ENCODE data around the gene BRAF.
"Not testable (repeated sequence)": the region's sequence is repeated elsewhere in the genome, so short reads cannot be mapped to it uniquely, and the experiment has no call there.

BRAF gene

DNA sequence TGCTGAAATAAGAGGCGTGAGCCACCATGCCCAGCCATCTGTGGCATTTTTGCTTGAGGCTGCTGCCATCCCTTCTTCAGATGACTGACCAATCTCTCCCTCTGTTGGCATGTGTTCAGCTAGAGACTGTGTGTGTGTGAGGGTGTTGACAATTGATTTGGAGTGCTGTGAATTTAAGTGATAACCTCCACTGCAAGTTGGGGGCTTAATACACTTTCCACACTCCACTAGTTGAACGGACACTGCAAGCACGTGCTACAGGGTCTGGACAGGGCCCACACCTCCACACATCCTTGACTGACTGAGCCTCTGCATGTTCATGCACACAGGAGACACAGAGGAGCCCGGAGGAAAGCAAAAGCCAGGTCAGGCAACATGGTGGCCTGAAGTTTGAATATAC, 51.3 kb downstream of the BRAF start:
- no peak for DNase-seq

GRCh38 chr7:140870003-140870402, 54.7 kb downstream of the BRAF start:
- no peak for DNase-seq

DNA sequence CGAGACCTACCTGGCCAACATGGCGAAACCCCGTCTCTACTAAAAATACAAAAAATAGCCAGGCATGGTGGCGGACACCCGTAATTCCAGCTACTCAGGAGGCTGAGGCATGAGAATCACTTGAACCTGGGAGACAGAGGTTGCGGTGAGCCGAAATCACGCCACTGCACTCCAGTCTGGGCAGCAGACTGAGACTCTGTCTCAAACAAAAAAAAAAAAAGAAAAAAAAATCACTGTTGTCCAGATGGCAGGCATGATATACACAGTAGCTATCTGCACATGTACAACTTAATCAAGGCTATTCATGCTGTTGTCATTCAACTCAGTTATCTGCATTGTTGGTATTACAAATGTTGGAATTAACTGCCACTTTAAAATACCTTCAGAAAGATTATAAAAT, 55.3 kb downstream of the BRAF start:
- DNase-seq, result no peak

DNA sequence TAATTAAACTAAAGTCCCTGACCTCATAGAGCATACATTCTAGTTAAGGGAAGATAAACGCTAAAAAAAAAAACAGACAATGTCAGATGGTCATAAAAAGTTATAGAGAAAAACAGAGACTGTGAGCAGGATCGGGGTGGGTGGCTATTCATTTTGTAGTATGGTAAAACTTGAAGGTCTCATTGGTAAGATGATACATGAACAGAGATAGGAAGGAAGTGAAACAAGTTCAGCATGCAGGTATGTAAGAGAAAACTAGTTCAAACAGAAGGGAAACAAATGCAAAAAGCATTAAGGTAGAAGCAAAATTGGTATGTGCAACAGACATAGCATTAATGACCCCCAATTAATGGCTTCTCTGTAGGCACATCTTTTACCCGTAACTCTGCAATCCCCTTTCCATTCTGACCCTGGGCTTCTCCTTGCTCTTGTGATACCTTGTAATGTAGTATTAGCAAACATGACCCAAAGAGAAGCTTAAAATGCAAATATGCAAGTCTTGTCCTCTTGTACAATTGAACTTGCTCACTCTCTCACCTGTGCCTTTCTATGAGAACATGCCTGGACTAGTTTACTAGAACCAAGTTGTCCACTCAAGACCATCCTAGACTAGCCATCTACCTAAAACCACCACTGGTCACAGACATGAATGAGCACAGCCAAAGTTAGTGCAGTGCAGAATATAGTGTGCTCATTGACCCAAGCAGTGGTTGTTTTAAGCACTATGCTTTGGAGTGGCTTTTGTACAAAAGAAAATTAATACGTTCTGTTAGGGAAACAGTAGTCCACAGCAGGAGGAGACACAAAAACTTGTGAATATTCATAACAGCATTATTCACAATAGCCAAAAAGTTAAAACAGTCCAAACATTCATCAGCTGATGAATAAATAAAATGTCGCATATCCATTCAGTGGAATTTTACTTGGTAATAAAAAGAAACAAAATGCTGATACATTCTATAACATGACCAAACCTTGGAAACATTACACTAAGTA, 57.0 kb downstream of the BRAF start:
- DNase-seq, result no peak

DNA sequence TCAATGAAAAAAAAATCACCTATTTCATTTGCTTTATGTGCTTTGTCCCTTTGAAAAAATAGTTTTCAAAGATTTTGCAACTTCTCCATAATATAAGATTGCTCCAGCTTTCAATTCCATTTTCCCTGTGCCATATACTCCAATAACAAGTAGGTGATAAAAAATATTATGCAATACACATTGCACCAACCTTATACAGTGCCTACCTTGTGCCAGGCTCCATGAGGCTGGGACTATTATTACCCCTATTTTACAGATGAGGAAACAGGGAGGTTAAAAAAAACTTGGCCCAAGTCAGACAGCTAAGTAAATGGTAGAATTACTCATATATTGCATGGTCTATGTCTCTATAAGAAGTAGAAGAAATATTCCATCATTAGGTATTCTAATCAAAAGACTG, 57.8 kb downstream of the BRAF start:
- DNase-seq, result no peak

- no peak for DNase-seq
Observed at GRCh38 chr7:140864732-140865131, 60.0 kb downstream of the BRAF start.

DNA sequence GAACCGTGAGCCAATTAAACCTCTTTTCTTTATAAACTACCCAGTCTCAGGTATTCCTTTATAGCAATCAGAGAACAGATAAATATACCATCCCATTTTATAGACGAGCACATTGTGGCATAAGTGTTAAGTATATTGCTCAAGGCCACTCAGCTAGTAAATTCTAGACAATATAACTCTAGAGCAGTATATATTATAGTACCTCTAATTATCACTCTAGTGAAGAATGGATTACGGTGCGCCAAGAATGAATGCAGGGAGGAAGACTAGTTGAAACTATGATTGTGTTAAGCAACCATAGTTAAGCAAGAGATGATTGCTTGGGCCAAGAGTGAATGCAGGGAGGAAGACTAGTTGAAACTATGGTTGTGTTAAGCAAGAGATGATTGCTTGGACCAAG, 60.9 kb downstream of the BRAF start:
- DNase-seq, result no peak

GRCh38 chr7:140863184-140863583, 61.5 kb downstream of the BRAF start:
- no peak for DNase-seq

- no peak for DNase-seq
Observed at GRCh38 chr7:140857048-140857447, 67.7 kb downstream of the BRAF start.

- no peak for DNase-seq
Observed at GRCh38 chr7:140841166-140841715, 83.5 kb downstream of the BRAF start.

GRCh38 chr7:140831724-140832123, 93.0 kb downstream of the BRAF start:
- no peak for DNase-seq

DNA sequence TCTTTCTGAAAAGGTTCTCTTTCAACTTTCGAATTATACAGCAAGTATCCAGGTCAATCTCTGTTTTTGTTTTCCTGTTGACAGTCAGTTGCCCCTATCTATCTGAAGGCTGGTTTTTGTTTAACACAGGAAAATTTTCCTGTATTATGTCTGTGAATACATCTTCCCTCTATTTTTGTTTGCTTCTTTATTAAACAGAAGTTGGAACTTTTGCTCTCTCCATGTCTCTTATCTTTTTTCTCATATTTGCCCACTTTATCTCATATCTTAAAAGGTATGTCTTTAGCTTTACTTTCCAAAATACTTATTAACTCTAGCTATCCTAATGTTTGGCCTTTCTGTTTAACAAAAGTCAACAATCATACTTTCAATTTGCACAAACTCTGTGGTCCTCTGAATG, 95.0 kb downstream of the BRAF start:
- no peak for DNase-seq

GRCh38 chr7:140828741-140829140, 96.0 kb downstream of the BRAF start:
- DNase-seq, result no peak

GRCh38 chr7:140817383-140817782, 107.3 kb downstream of the BRAF start:
- not testable (repeated sequence) for DNase-seq

DNA sequence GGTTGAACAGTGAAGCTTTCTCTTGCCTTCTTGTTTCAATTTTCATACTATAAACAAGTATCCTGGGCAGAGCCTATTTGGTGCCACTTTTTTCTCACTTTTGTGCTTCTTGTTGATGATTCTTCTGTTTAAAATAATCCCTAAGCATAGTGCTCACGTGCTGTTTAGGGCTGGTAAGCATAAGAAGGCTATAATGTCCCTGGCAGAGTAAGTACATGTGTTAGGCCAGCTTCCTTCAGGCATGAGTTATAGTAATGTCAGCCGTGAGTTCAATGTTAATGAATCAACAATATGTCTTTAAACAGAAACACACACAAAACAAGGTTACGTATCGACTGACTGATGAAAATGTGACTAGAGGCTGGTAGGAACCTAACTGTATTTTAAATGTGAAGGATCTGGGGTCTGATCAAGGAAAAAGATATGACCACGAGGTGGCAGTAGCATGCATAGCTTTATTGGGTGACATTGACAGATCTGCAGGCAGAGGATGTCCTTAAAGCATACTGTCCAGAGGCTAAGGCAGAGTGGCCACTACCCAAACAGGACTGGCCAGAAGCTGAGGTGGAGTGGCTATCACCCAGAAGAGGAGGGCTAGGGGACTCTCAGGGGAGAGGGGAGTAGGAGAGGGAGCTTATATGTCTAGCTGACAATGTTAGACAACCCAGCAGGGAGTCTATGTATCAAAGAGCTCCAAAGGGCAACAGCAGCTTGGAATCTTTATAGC, 113.7 kb downstream of the BRAF start:
- DNase-seq, result no peak

GRCh38 chr7:140810385-140810784, 114.3 kb downstream of the BRAF start:
- DNase-seq, result no peak

- DNase-seq, result no peak
Observed at GRCh38 chr7:140778975-140779374, 145.8 kb downstream of the BRAF start.

GRCh38 chr7:140778568-140778967, 146.2 kb downstream of the BRAF start:
- DNase-seq, result no peak

GRCh38 chr7:140774371-140774770, 150.4 kb downstream of the BRAF start:
- DNase-seq, result no peak

DNA sequence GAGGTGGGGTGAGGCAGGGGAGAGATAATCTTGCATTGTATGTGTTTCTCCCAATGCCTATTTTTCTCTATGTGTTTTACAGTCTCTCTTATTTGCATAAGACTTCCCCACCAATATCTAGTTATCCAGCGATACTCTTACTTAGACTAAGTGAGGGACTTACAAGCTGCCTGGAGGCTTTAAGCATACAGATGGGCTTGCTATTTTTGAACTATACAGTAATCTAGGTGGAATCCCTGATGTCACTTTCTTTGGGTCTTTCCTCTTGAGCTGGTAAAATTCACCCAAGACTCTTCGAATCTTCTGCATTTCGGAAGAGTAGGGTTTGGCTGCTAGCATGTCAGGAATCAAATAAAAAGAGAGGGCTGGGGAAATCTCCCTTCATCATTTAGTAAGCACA, 151.6 kb downstream of the BRAF start:
- DNase-seq, result no peak

DNA sequence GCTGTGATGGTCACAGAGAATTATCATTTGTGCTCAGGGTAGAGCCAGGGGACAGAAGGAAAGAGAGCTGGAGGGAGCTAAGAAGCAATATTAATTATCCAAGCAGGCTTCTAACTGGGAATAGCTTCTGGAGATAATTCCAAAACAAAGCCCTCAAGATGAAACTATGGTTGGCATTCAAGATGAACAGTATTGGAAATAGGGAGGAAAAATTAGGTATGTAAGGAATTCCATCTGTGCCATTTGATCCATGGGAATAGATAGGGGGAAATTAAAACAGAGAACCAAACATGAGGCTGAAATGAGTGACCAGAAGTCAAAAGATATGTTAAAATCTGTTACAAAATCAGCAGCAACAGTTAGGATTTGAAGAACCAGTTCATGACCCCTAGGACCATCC, 152.9 kb downstream of the BRAF start:
- no peak for DNase-seq

DNA sequence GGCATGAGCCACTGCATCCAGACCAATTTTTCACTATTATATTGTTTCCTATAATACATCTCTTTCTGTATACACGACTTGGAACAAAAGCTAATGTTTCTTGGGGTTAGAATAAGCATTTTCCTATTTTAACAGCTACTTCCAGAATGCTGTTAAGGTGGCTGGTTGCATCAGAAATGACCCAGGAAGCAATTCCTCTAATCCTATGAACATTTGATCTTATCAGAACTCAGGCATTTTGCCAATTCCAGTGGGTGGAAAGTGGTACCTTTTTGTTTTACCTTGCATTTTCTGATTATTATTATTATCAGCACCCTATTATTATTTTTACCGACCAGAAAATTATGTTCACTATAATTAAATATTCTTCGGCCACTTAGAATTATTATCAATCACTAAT, 154.9 kb downstream of the BRAF start:
- DNase-seq, result no peak

DNA sequence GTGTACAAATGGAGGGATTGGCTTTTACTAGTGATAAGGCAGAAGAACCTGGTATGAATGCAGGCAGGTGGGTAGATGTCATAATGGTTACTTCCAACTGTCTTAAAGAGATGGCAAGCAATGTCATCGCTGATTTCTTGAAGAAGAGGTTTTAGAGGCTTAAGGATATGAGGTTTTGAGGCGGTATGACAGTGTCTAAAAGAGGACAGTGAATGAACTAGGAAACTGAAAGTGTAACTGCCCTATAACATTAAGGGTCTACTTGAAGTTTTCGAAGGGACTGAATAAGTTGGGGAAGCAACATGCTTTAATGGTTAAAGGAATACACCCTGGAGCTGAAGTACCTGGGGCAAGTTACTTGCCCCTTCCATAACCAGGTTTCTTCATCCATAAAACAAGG, 157.3 kb downstream of the BRAF start:
- no peak for DNase-seq

DNA sequence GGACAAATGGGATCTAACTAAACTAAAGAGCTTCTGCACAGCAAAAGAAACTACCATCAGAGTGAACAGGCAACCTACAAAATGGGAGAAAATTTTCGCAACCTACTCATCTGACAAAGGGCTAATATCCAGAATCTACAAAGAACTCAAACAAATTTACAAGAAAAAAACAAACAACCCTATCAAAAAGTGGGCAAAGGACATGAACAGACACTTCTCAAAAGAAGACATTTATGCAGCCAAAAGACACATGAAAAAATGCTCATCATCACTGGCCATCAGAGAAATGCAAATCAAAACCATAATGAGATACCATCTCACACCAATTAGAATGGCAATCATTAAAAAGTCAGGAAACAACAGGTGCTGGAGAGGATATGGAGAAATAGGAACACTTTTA, 159.3 kb downstream of the BRAF start:
- DNase-seq, result not testable (repeated sequence)

Data from DMS79 (cell line).